Measurements from ENCODE around the gene MYL6. TPM values are rescaled to one million over a fixed set of nuclear protein-coding genes. Genes with fewer than 3 reads are reported as not detected.
A peak's percentile ranks its signal among the peaks of the same experiment; 100 is the strongest.

MYL6 gene
- total and polyA plus RNA-seq, 9 of the 15 experiments (the other 6 are each of a cell fraction or from before 2014, with no cell fraction given): 557 to 1,664 (median 958) TPM

GRCh38 chr12:56127888-56128669 lies 30.1 kb upstream of the MYL6 start, which contains the start of gene ESYT1 (continued):
- TF ChIP-seq ZBED1 (IDR thresholded peaks at IDR 0.05): no peak; the same call in 1 of the 2 replicates
- no peak for TF ChIP-seq RBM15 (IDR thresholded peaks at IDR 0.05; ENCODE audit: insufficient read depth, low read length)
- peak; percentile 42; the same call in 1 of the 2 replicates for TF ChIP-seq NFRKB (IDR thresholded peaks at IDR 0.05; ENCODE audit: low read depth)
- TF ChIP-seq CHD1 (IDR thresholded peaks at IDR 0.05; ENCODE audit: low read length): no peak
- TF ChIP-seq TSHZ1 (CRISPR knock-in tag; IDR thresholded peaks at IDR 0.05): no peak
- TF ChIP-seq DDX20 (tag; IDR thresholded peaks at IDR 0.05; ENCODE audit: low read depth): no peak
- peak; percentile 70 for TF ChIP-seq RAD51 (IDR thresholded peaks at IDR 0.05; ENCODE audit: borderline replicate concordance, low read depth)
- no peak for TF ChIP-seq TAL1 (IDR thresholded peaks at IDR 0.05)
- no peak for TF ChIP-seq SIRT6 (IDR thresholded peaks at IDR 0.05; ENCODE audit: low read depth, low read length)
- no peak for TF ChIP-seq ARID3A (IDR thresholded peaks at IDR 0.05; ENCODE audit: borderline replicate concordance, low read depth, low read length)
- 0 out of 2 replicates have a peak, but pooled peaks have one; percentile 5 for TF ChIP-seq ZFP1 (CRISPR knock-in tag; IDR thresholded peaks at IDR 0.05)
- 0 out of 2 replicates have a peak, but pooled peaks have one; percentile 41 for TF ChIP-seq CXXC5 (CRISPR knock-in tag; IDR thresholded peaks at IDR 0.05)
- no peak for TF ChIP-seq KAT8 (IDR thresholded peaks at IDR 0.05; ENCODE audit: low read depth)
- peak; percentile 87 for TF ChIP-seq SP1 (CRISPR knock-in tag; IDR thresholded peaks at IDR 0.05)
- TF ChIP-seq IRF1 (CRISPR knock-in tag; IDR thresholded peaks at IDR 0.05; ENCODE audit: borderline replicate concordance): no peak
- TF ChIP-seq ZNF699 (CRISPR knock-in tag; IDR thresholded peaks at IDR 0.05; ENCODE audit: insufficient replicate concordance): no peak
- TF ChIP-seq ZKSCAN1 (IDR thresholded peaks at IDR 0.05; ENCODE audit: low read depth, low read length): no peak
- TF ChIP-seq, protein P1, sequence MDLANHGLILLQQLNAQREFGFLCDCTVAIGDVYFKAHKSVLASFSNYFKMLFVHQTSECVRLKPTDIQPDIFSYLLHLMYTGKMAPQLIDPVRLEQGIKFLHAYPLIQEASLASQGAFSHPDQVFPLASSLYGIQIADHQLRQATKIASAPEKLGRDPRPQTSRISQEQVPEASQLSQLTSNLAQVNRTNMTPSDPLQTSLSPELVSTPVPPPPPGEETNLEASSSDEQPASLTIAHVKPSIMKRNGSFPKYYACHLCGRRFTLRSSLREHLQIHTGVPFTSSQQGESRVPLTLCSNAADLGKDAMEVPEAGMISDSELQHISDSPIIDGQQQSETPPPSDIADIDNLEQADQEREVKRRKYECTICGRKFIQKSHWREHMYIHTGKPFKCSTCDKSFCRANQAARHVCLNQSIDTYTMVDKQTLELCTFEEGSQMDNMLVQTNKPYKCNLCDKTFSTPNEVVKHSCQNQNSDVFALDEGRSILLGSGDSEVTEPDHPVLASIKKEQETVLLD (IDR thresholded peaks at IDR 0.05): no peak
- TF ChIP-seq BRD4 (IDR thresholded peaks at IDR 0.05): no peak
- peak; percentile 97 for TF ChIP-seq RBFOX2 (IDR thresholded peaks at IDR 0.05; ENCODE audit: low read depth, low read length)

Data from K562 (cell line).